ENCODE data around the gene LSS.

The LSS gene

DNA sequence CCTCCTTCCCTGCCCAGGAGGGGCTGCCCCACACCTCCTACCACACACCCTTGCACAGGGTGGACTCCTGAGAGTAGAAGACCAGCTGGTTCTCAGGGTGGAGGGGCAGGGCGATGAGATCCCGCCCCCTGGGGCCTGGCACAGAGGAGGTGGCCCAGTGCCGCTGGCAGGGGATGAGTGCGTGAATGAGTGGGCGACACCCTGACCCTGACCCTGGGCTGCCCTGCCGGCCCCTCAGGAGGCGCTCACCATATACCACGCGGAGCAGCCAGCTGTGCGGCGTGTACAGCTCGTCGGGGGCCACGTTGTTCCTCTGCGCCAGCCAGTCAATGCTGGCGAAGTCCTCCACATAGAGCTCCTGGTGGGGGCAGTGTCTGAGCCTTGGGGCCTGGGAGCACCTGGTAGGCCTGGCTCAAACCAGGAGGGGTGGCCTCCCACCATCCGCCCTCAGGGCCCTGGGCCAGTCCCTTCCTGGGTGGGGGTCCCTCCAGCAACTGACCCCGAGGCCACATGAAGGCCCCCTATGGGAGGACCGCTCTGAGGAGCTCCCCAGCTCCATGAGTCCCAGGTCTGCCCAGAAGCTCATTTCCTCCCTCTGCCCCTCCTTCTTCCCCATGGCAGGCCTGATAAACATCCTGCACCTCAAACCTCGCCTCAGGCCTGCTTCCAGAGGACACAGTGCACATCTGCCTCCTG lies 13.0 kb downstream of the LSS start:
- TF ChIP-seq ZBTB7A (IDR thresholded peaks at IDR 0.05; ENCODE audit: low read depth) = no peak
- no peak for TF ChIP-seq RAD21 (IDR thresholded peaks at IDR 0.05; ENCODE audit: low read depth)
- no peak for TF ChIP-seq CREB1 (IDR thresholded peaks at IDR 0.05; ENCODE audit: low read depth)
- TF ChIP-seq FOXM1 (IDR thresholded peaks at IDR 0.05; ENCODE audit: borderline replicate concordance, low read depth) = no peak
- no peak for TF ChIP-seq EP300 (IDR thresholded peaks at IDR 0.05; ENCODE audit: borderline replicate concordance)
- no peak for TF ChIP-seq YY1 (IDR thresholded peaks at IDR 0.05; ENCODE audit: low read depth)
- no peak for TF ChIP-seq TEAD4 (IDR thresholded peaks at IDR 0.05)
- TF ChIP-seq, protein P1, sequence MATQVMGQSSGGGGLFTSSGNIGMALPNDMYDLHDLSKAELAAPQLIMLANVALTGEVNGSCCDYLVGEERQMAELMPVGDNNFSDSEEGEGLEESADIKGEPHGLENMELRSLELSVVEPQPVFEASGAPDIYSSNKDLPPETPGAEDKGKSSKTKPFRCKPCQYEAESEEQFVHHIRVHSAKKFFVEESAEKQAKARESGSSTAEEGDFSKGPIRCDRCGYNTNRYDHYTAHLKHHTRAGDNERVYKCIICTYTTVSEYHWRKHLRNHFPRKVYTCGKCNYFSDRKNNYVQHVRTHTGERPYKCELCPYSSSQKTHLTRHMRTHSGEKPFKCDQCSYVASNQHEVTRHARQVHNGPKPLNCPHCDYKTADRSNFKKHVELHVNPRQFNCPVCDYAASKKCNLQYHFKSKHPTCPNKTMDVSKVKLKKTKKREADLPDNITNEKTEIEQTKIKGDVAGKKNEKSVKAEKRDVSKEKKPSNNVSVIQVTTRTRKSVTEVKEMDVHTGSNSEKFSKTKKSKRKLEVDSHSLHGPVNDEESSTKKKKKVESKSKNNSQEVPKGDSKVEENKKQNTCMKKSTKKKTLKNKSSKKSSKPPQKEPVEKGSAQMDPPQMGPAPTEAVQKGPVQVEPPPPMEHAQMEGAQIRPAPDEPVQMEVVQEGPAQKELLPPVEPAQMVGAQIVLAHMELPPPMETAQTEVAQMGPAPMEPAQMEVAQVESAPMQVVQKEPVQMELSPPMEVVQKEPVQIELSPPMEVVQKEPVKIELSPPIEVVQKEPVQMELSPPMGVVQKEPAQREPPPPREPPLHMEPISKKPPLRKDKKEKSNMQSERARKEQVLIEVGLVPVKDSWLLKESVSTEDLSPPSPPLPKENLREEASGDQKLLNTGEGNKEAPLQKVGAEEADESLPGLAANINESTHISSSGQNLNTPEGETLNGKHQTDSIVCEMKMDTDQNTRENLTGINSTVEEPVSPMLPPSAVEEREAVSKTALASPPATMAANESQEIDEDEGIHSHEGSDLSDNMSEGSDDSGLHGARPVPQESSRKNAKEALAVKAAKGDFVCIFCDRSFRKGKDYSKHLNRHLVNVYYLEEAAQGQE (IDR thresholded peaks at IDR 0.05; ENCODE audit: low read depth) = no peak
- no peak for TF ChIP-seq EGR1 (IDR thresholded peaks at IDR 0.05)
- TF ChIP-seq, protein P2, sequence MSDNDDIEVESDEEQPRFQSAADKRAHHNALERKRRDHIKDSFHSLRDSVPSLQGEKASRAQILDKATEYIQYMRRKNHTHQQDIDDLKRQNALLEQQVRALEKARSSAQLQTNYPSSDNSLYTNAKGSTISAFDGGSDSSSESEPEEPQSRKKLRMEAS (IDR thresholded peaks at IDR 0.05) = no peak
- TF ChIP-seq, protein P3, sequence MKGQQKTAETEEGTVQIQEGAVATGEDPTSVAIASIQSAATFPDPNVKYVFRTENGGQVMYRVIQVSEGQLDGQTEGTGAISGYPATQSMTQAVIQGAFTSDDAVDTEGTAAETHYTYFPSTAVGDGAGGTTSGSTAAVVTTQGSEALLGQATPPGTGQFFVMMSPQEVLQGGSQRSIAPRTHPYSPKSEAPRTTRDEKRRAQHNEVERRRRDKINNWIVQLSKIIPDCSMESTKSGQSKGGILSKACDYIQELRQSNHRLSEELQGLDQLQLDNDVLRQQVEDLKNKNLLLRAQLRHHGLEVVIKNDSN (IDR thresholded peaks at IDR 0.05) = no peak

DNA sequence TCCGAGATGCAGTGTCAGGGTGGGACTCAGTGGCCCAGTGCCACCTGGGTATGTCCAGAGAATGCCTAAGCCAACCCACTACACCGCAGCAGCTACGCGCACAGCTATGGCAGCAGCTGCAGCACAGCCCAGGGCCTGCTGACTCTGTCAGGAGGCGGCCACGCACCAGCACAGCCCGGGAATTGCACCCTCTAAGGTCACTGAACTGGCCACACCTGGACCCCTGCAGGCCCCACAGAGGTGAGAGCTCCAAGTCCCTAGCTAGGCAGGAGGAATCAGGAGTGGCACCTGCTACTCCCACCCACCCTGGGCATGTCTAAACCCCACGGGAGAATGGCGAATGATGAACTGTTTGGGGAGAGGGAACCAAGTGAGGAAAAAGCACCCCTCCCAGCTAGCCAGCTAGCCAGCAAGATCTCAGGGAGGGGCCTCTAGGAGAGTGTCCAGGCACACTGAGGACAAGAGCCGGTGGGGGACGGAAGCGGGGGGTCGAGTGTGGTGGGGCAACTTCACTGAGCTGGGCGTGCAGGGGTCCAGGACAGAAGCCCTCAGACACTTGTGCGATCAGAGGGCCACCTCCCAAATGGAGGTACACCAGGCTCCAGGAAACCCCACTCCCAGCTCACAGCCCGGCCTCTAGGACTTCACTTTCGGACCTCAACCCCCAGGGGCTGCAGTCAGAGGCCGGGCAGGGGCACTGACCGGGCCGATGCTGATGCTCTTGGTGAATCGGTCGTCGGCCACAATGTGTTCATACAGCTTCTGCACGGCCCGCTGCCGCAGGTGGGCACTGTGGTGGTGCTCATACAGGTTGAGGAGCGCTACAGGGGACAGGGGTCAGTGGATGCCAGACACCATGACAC lies 13.9 kb downstream of the LSS start:
- TF ChIP-seq FOXM1 (IDR thresholded peaks at IDR 0.05; ENCODE audit: borderline replicate concordance, low read depth) (no peak), CEBPB (IDR thresholded peaks at IDR 0.05) (no peak), ZBTB7A (IDR thresholded peaks at IDR 0.05; ENCODE audit: low read depth) (no peak), NFIC (IDR thresholded peaks at IDR 0.05) (no peak), TAF1 (IDR thresholded peaks at IDR 0.05; ENCODE audit: low read depth) (no peak), RAD21 (IDR thresholded peaks at IDR 0.05; ENCODE audit: low read depth) (no peak), CREB1 (IDR thresholded peaks at IDR 0.05; ENCODE audit: low read depth) (no peak), EGR1 (IDR thresholded peaks at IDR 0.05) (no peak), EP300 (IDR thresholded peaks at IDR 0.05; ENCODE audit: borderline replicate concordance) (no peak), TCF12 (IDR thresholded peaks at IDR 0.05; ENCODE audit: low read depth) (no peak), YY1 (IDR thresholded peaks at IDR 0.05; ENCODE audit: low read depth) (no peak), TEAD4 (IDR thresholded peaks at IDR 0.05) (no peak)
- TF ChIP-seq, protein P3 (IDR thresholded peaks at IDR 0.05) = no peak
- TF ChIP-seq, protein P1 (IDR thresholded peaks at IDR 0.05; ENCODE audit: low read depth) = no peak
- TF ChIP-seq, protein P2 (IDR thresholded peaks at IDR 0.05) = no peak

DNA sequence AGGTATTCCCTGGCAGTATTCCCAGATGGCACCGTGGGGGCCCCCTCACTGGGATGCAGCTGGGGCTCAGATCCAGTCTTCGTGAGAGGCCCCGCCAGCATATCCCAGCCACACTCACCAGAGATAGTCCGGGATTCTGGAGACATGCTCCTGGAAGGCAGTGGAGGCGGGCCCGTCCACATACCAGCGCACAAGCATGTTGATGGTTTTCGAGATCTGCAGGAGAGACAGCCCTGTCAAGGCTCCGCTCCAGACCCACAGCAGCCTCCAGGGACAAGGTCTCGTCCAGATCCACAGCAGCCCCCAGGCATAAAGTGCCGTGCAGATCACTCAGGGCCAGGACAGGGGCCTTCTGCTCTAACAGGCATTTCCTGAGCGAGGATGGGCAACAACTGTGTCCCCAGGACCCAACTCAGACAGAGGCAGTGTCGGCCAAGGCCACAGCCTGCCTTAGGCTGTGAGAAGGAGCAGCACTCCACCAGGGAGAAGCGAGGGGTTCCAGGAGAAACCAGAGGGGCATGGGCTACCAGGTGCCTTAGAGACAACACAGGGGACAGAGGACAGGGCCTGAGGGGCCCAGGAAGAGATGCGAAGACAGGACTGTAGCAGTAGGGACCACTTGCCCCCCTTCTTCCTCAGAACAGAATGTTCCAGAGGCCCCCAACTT lies 14.8 kb downstream of the LSS start:
- TF ChIP-seq EGR1 (IDR thresholded peaks at IDR 0.05) = no peak
- no peak for TF ChIP-seq FOXM1 (IDR thresholded peaks at IDR 0.05; ENCODE audit: borderline replicate concordance, low read depth)
- TF ChIP-seq ZBTB7A (IDR thresholded peaks at IDR 0.05; ENCODE audit: low read depth) = no peak
- TF ChIP-seq, protein P3 (IDR thresholded peaks at IDR 0.05) = no peak
- no peak for TF ChIP-seq CREB1 (IDR thresholded peaks at IDR 0.05; ENCODE audit: low read depth)
- TF ChIP-seq TCF12 (IDR thresholded peaks at IDR 0.05; ENCODE audit: low read depth) = no peak
- TF ChIP-seq RAD21 (IDR thresholded peaks at IDR 0.05; ENCODE audit: low read depth) = no peak
- TF ChIP-seq NFIC (IDR thresholded peaks at IDR 0.05) = no peak
- TF ChIP-seq TAF1 (IDR thresholded peaks at IDR 0.05; ENCODE audit: low read depth) = no peak
- TF ChIP-seq, protein P2 (IDR thresholded peaks at IDR 0.05) = no peak
- TF ChIP-seq YY1 (IDR thresholded peaks at IDR 0.05; ENCODE audit: low read depth) = no peak
- TF ChIP-seq, protein P1 (IDR thresholded peaks at IDR 0.05; ENCODE audit: low read depth) = no peak
- no peak for TF ChIP-seq CEBPB (IDR thresholded peaks at IDR 0.05)
- TF ChIP-seq TEAD4 (IDR thresholded peaks at IDR 0.05) = no peak
- no peak for TF ChIP-seq EP300 (IDR thresholded peaks at IDR 0.05; ENCODE audit: borderline replicate concordance)
